IPS-NIHi11 (cell line): ENCODE data around the gene GCC1.

Experiments used
- DNase-seq: peaks from one replicate; pipeline ENCODE4 v3.0.0; 2012; ENCODE audit warnings: mixed read lengths, low spot score

The GCC1 gene, protein sequence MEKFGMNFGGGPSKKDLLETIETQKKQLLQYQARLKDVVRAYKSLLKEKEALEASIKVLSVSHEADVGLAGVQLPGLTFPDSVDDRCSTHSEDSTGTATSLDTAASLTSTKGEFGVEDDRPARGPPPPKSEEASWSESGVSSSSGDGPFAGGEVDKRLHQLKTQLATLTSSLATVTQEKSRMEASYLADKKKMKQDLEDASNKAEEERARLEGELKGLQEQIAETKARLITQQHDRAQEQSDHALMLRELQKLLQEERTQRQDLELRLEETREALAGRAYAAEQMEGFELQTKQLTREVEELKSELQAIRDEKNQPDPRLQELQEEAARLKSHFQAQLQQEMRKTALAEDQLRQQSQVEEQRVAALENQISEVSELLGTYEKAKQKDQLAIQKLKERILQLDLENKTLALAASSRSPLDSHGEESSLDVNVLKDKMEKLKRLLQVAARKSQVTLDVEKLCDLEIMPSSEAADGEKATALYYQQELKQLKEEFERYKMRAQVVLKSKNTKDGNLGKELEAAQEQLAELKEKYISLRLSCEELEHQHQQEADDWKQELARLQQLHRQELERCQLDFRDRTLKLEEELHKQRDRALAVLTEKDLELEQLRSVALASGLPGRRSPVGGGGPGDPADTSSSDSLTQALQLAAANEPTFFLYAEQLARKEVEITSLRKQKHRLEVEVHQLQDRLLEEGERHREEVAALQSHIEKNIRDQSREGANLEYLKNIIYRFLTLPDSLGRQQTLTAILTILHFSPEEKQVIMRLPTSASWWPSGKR

GRCh38 chr7:127585044-127585953 is at the start of gene GCC1:
Gene GCC1, minus strand, starts transcription at chr7:127585596. Its CDS starts 414 bp downstream, at chr7:127585182.
- peak; percentile 93 for DNase-seq

GRCh38 chr7:127632276-127632910 is 47.0 kb upstream of the GCC1 start:
- DNase-seq: no peak

- DNase-seq: peak; percentile 84
These were observed 44.0 kb upstream of the GCC1 start for GRCh38 chr7:127629268-127629854.

DNA sequence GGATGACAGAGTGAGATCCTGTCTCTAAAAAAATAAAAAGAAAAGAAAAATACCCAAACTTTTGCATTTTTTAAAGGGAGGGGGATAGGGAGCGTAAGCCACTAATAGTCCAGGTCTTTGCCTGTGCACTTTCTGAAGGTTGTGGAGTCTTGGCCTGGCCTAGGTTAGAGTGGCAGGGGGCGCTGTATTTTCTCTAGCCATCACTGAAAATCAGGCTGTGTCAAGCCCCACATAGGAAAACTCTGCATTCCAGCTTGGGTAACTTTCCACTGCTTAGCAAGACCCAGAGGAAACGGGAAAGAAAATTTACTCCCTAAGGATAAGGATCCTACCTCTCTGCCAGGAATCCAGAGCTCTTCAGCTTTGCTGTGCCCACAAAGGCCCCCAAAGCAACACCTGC is 43.0 kb upstream of the GCC1 start:
- peak; percentile 44 for DNase-seq

DNA sequence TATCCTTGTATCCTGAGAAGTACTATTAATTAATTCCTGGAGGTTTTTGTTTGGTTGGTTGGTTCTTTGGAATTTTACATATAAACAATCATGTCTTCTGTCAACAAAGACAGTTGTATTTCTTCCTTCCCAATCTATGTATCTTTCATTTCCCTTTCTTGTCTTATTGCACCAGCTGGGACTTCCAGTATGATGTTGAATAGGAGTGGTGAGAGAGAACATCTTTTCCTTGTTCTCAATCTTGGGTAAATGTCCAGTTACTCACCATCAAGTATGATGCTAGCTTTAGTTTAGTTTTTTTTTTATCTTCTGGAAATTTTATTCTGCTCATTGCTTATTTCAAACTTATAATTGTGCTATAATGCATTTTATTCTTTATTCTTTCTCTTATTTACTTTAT is 39.9 kb upstream of the GCC1 start:
- DNase-seq: no peak

- peak; percentile 53 for DNase-seq
These were observed 35.2 kb upstream of the GCC1 start for GRCh38 chr7:127620406-127621233.

DNA sequence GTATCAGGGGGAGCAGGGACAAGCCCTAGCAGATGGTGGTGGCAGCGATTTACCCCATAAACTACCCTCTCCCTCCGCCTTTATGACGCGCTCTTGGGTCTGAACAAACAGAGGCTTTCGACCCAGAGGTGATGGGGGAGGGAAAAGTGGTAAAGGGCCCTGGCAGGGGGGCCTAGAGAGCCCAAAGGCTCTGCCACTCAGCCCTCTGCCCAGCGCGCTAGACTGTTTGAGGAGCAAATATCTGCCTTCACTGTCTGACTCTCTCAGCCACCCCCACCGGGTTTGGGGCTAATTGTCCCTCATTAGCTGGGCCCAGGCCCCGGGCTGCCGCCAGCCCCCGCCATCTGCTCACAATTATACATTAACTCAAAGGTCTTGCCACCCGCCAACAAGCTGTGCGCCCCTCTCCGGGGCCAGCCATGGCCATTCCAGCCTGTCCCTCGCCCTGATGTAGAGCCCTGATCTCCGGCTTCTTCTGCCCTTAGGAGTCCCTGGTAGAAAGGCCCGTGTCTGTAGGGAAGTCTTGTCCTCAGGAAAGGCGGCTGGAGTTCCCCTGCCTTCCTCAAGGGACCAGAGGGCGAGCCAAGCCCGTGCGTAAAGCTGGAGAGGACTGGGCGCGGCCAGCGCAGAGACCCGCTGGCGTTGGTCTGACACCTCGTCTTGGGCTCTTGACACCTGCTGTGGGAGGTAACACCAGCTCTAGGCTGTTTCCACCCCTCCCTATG is 34.4 kb upstream of the GCC1 start:
- DNase-seq: peak; percentile 63

- DNase-seq: no peak
These were observed 33.4 kb upstream of the GCC1 start for GRCh38 chr7:127618775-127619174.

- no peak for DNase-seq
These were observed 32.6 kb upstream of the GCC1 start, which contains the start of gene PAX4 for GRCh38 chr7:127618042-127618441. Gene PAX4, minus strand, starts transcription at chr7:127618142. Its CDS starts 2,214 bp downstream, at chr7:127615928.

- DNase-seq: no peak
These were observed 31.3 kb upstream of the GCC1 start for GRCh38 chr7:127616724-127617123.

- DNase-seq: no peak
These were observed 26.9 kb upstream of the GCC1 start for GRCh38 chr7:127612263-127612662.

DNA sequence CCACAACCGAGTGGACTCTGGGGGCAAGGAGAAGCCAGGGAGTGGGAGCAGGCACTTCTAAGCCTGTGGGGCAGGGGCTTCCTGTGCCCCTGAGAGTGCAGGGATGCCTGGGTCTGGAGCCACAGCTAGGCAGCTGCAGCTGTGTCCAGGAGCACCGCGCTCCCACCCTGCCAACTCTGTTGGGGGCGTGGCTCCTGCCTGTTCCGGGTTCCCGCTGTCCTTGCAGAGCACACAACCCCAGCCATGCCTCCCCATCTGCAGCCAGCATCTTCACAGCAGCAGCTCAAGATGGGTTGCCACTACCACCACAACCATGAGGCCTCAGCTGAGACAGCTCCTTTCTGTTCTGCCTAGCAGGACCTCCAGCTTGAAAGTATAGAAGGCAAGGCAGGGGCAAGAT is 23.9 kb upstream of the GCC1 start:
- no peak for DNase-seq

DNA sequence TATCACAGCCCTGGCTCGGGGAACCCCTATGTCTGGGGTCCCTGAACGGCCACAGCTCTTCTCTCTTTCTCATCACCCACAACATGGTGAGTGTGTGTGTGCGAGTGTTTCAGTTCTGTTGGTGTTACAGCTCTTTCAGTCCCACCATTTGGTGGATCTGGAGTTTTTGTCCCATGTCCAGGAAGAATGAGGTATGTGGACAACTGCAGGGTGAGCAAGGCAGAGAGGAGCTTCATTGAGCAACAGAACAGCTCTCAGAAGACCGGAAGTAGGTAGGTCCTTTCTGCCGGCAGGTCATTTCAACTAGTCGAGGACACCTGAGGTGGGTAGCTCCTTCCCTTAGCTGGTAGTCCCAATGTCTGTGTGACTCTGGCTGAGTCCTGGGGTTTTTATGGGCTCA is 23.1 kb upstream of the GCC1 start:
- no peak for DNase-seq

DNA sequence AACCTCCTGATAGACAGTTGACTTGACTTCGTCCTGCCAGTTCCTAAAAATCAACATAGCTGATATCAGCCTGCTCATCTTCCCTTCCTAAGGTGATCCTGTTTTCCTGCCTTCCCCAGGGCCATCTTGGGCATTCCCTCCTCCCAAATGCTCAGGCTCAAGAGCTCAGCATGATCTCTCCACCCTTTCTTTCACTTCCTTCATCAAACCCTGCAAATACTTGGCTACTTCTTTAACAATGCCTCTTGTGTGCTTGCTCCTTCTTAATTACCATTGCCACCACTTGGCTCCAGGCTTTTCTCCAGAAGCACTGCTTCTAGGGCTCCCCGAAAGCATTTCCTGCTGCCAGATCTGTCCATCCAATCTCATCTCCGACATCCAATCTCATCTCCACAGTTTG is 15.5 kb upstream of the GCC1 start:
- no peak for DNase-seq

DNA sequence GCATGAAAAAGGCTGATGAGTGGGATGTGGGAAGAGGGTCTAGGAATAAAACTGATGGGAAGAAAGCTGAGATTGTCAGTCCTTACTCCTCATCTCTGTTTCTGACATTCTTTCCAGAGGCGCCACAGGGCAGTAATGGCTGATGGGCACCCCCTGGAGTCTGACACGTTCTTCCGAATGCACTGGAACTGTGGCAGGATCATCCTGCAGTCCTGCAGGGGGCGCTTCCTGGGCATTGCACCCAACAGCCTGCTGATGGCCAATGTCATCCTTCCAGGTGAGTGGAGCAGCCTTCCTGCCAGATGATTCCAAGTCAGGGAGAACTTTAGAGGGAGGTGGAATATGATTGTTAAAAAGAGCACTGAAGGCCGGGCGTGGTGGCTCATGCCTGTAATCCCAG is 12.9 kb upstream of the GCC1 start:
- peak; percentile 79 for DNase-seq

DNA sequence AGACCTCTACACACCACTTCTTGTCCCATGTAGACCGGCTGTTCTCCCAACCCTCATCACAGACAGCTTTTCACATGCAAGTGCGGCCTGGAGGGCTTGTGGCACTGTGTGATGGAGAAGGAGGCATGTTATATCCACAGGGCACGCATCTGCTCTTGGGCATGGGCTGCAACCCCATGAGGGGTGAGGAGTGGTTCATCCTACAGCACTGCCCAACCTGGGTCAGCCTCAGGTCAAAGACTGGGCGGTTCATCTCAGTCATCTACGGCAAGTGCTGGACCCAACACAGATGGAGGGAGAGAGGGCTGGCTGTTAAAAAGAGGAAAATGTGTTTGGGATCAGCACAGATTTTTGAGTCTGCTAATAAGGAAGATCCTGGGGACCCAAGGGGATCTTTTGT is 10.3 kb upstream of the GCC1 start:
- no peak for DNase-seq

- DNase-seq: no peak
These were observed 9.1 kb upstream of the GCC1 start for GRCh38 chr7:127594490-127594889.

DNA sequence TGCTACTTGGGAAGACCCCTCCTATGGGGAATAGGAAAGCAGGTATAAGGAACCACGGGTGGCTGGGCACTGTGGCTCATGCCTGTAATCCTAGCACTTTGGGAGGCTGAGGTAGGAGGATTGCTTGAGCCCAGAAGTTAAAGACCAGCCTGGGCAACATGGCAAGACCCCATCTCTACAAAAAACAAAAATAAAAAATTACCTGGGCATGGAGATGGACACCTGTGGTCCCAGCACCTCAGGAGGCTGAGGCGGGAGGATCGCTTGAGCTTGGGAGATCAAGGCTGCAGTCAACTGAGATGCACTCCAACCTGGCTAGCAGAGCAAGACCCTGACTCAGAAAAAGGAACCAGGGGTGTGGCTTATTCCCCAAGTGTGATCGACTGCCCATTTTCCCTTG is 7.2 kb upstream of the GCC1 start:
- no peak for DNase-seq

DNA sequence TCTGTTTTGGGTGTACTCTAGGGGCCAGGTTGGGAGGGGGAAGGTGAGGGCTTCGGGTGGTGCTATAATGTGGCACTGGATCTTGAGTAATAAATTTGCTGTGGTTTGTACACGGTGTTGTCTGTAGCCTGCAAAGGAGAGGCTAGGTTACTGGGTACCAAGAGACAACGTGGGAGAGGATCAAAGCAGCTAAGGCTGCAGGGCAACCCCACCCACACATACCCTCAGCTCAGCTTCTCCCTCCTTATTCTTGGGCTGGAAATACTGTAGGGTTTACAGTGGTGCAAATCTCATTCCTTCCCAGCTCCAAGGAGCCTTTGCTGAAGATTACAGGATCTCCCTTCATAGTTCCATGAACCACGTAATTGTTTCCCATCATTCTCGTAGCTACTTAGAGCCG is 6.2 kb upstream of the GCC1 start:
- DNase-seq: no peak

GRCh38 chr7:127591189-127591588 is 5.8 kb upstream of the GCC1 start:
- DNase-seq: no peak
